Neural cell (in vitro differentiated cells): ENCODE results near the gene KIF22. TPM values are rescaled to one million over a fixed set of nuclear protein-coding genes. Genes with fewer than 3 reads are reported as not detected.

Source experiments
- H2AFZ ChIP-seq: fragments of 200-600, 300-800 bp; sonication (generic), shearing (Covaris generic); 2 replicates; pipeline ENCODE4 v1.6.0; 2014; ENCODE audit warnings: low read depth, mild to moderate bottlenecking, antibody characterized with exemption, low read length, moderate library complexity
- H3F3A ChIP-seq: fragments of 200-600 bp; shearing (Covaris generic); 2 replicates; pipeline ENCODE4 v1.6.1; 2016; ENCODE audit warnings: mild to moderate bottlenecking, moderate library complexity, mixed read lengths, antibody characterized with exemption, low read length; ENCODE audit not compliant: insufficient read depth, poor library complexity, severe bottlenecking
- H3K27ac ChIP-seq: fragments of 200-600, 300-800 bp; sonication (generic), shearing (Covaris generic); 2 replicates; pipeline ENCODE4 v1.5.1; 2014; ENCODE audit warnings: mild to moderate bottlenecking, low read length, moderate library complexity
- H3K27me3 ChIP-seq: fragments of 300-800, 200-600 bp; sonication (generic), shearing (Covaris generic); 2 replicates; pipeline ENCODE4 v1.6.0; 2014; ENCODE audit warnings: mild to moderate bottlenecking, low read depth, low read length, moderate library complexity; ENCODE audit not compliant: insufficient read depth
- H3K36me3 ChIP-seq: fragments of 300-800, 200-600 bp; sonication (generic), shearing (Covaris generic); 2 replicates; pipeline ENCODE4 v1.5.1; 2014; ENCODE audit warnings: mild to moderate bottlenecking, antibody characterized with exemption, low read length, moderate library complexity; ENCODE audit not compliant: insufficient read depth
- H3K4me2 ChIP-seq: fragments of 300-800, 200-600 bp; sonication (generic), shearing (Covaris generic); 2 replicates; pipeline ENCODE4 v1.6.0; 2014; ENCODE audit warnings: mild to moderate bottlenecking, low read length
- H3K4me3 ChIP-seq: fragments of 300-800, 200-600 bp; sonication (generic), shearing (Covaris generic); 2 replicates; pipeline ENCODE4 v1.5.1; 2014; ENCODE audit warnings: mild to moderate bottlenecking, low read length, moderate library complexity
- H3K79me2 ChIP-seq: fragments of 200-600 bp; shearing (Covaris generic); replicated peaks from 2 replicates; pipeline ENCODE4 v1.6.0; 2014; ENCODE audit warnings: mild to moderate bottlenecking, low read length, moderate library complexity; ENCODE audit not compliant: insufficient read depth
- H3K9ac ChIP-seq: fragments of 300-800, 200-600 bp; sonication (generic), shearing (Covaris generic); 2 replicates; pipeline ENCODE4 v1.6.1; 2016; ENCODE audit warnings: mild to moderate bottlenecking, low read length, mixed read lengths
- H3K9me2 ChIP-seq: fragments of 200-600 bp; shearing (Covaris generic); 2 replicates; pipeline ENCODE4 v1.6.1; 2016; ENCODE audit warnings: mild to moderate bottlenecking, low read length, mixed read lengths; ENCODE audit not compliant: insufficient read depth
- H3K9me3 ChIP-seq: fragments of 200-600, 300-800 bp; sonication (generic), shearing (Covaris generic); 2 replicates; pipeline ENCODE4 v1.6.1; 2016; ENCODE audit warnings: mild to moderate bottlenecking, mixed run types, low read length, moderate library complexity, mixed read lengths
- H4K20me1 ChIP-seq: fragments of 200-600 bp; shearing (Covaris generic); 2 replicates; pipeline ENCODE4 v1.6.1; 2016; ENCODE audit warnings: mild to moderate bottlenecking, mixed run types; ENCODE audit not compliant: insufficient read depth
- CTCF ChIP-seq: fragments of 450-650 bp; IDR thresholded peaks from 2 replicates; pipeline ENCODE4 v1.5.1; 2014; ENCODE audit warnings: antibody characterized with exemption, mild to moderate bottlenecking, moderate library complexity; ENCODE audit not compliant: poor library complexity, severe bottlenecking
- EP300 ChIP-seq: fragments of 450-650 bp; conservative IDR thresholded peaks from 2 replicates; pipeline ENCODE4 v1.6.1; 2014; ENCODE audit warnings: antibody characterized with exemption, mild to moderate bottlenecking, moderate library complexity; ENCODE audit not compliant: poor library complexity, severe bottlenecking
- EZH2 ChIP-seq: fragments of 200-600, 300-800 bp; shearing (Covaris generic), sonication (generic); IDR thresholded peaks from 2 replicates; pipeline ENCODE4 v1.6.1; 2014; ENCODE audit warnings: antibody characterized with exemption, low read length, borderline replicate concordance, mild to moderate bottlenecking; ENCODE audit not compliant: insufficient read depth, poor library complexity, severe bottlenecking
- MXI1 ChIP-seq: fragments of 450-650 bp; conservative IDR thresholded peaks from 2 replicates; pipeline ENCODE4 v1.6.1; 2014; ENCODE audit warnings: antibody characterized with exemption, mild to moderate bottlenecking; ENCODE audit not compliant: poor library complexity, severe bottlenecking
- POLR2AphosphoS5 ChIP-seq: IDR thresholded peaks from 2 replicates; pipeline ENCODE4 v1.6.1; 2012
- RAD21 ChIP-seq: fragments of 450-650 bp; conservative IDR thresholded peaks from 2 replicates; pipeline ENCODE4 v1.6.1; 2014; ENCODE audit warnings: antibody characterized with exemption, mild to moderate bottlenecking, moderate library complexity
- REST ChIP-seq: IDR thresholded peaks from 2 replicates; pipeline ENCODE4 v1.6.1; 2012; ENCODE audit warnings: borderline replicate concordance
- SMC3 ChIP-seq: fragments of 450-650 bp; conservative IDR thresholded peaks from 2 replicates; pipeline ENCODE4 v1.6.1; 2014; ENCODE audit warnings: antibody characterized with exemption, mild to moderate bottlenecking, moderate library complexity; ENCODE audit not compliant: poor library complexity
- TAF1 ChIP-seq: IDR thresholded peaks from 2 replicates; pipeline ENCODE4 v1.6.1; 2012; ENCODE audit warnings: low read depth
- polyA plus RNA-seq: library from polyadenylated mRNA; depleted of rRNA; stranded (reverse); fragments of >200 nt; gene quantifications from 2 replicates; pipeline ENCODE4 v1.2.3, GENCODE V29; 2014

Gene KIF22
- polyA plus RNA-seq, 1 donor from 2014 or later: 81.1 TPM

GRCh38 chr16:29843931-29844330, 53.4 kb downstream of the KIF22 start:
- H3K27me3 ChIP-seq: no peaks in the 10 kb centered on the region
- no peaks in the 10 kb centered on the region for H3K9me3 ChIP-seq
- H3F3A ChIP-seq: no peaks in the 10 kb centered on the region
- H3K9ac ChIP-seq: no peak overlapping the region
- no peak for TF ChIP-seq CTCF
- TF ChIP-seq MXI1: no peak
- TF ChIP-seq RAD21: no peak
- H2AFZ ChIP-seq: no peak overlapping the region
- H3K9me2 ChIP-seq: no peaks in the 10 kb centered on the region
- H3K36me3 ChIP-seq: no peaks in the 10 kb centered on the region
- H3K4me2 ChIP-seq: no peak overlapping the region
- H4K20me1 ChIP-seq: no peaks in the 10 kb centered on the region
- no peaks in the 10 kb centered on the region for H3K79me2 ChIP-seq
- H3K4me3 ChIP-seq: no peak overlapping the region
- no peak overlapping the region for H3K27ac ChIP-seq

- H3K79me2 ChIP-seq: no peaks in the 10 kb centered on the region
- no peak overlapping the region for H3K9ac ChIP-seq
- H3K27ac ChIP-seq: no peak overlapping the region
- H2AFZ ChIP-seq: no peak overlapping the region
- H3K4me3 ChIP-seq: no peak overlapping the region
- H4K20me1 ChIP-seq: no peaks in the 10 kb centered on the region
- H3K27me3 ChIP-seq: no peaks in the 10 kb centered on the region
- no peaks in the 10 kb centered on the region for H3K9me3 ChIP-seq
- H3K9me2 ChIP-seq: no peaks in the 10 kb centered on the region
- no peak for TF ChIP-seq POLR2AphosphoS5
- no peak for TF ChIP-seq RAD21
- no peak for TF ChIP-seq EP300
- TF ChIP-seq CTCF: no peak
- no peak for TF ChIP-seq TAF1
- TF ChIP-seq SMC3: no peak
- TF ChIP-seq REST: no peak
- no peak for TF ChIP-seq EZH2
- no peak for TF ChIP-seq MXI1
- H3F3A ChIP-seq: no peaks in the 10 kb centered on the region
- H3K4me2 ChIP-seq: no peak overlapping the region
- no peaks in the 10 kb centered on the region for H3K36me3 ChIP-seq
Measured at GRCh38 chr16:29844575-29845331, 54.2 kb downstream of the KIF22 start.
